Measurements from ENCODE around the gene OVCH1.

GRCh38 chr12:29437575-29437974, 59.9 kb downstream of the OVCH1 start:
- TF ChIP-seq CTCF (IDR thresholded peaks at IDR 0.05; ENCODE audit: poor library complexity) (no peak), EZH2 (IDR thresholded peaks at IDR 0.05; ENCODE audit: borderline replicate concordance) (no peak), EZH2phosphoT487 (IDR thresholded peaks at IDR 0.05; ENCODE audit: low read depth, severe bottlenecking, unreplicated experiment) (no peak)

Data from hepatocyte (in vitro differentiated cells).